NCI-H2196 treated with DMSO at 0.1 percent for 48 hours (cell line): Measurements from ENCODE around the gene PFDN1.

ENCODE experiments used
- DNase-seq: peaks from one replicate; lab custom pipeline; 2025; ENCODE audit not compliant: unreplicated experiment; lab: John Stamatoyannopoulos, UW

Gene PFDN1

GRCh38 chr5:140298183-140298601 lies 4.7 kb downstream of the PFDN1 start:
- no peak for DNase-seq

DNA sequence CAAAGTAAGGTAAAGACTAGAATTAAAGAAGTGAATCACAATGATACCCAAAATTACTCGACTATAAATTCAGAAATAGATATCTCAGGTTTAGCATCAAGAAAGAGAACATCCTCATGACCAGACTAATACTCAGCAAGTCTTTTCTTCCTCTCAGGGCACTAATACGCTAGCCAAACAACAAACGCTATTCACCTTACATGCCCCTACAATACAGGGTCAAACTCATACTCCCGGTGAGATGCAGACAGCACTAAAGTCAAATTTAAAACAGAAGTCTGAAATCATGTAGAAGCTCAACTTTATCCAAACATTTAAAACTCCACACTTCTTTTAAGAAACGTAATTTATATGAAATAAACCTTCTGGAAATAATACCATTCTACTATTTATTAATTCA lies 5.6 kb downstream of the PFDN1 start:
- no peak for DNase-seq

DNA sequence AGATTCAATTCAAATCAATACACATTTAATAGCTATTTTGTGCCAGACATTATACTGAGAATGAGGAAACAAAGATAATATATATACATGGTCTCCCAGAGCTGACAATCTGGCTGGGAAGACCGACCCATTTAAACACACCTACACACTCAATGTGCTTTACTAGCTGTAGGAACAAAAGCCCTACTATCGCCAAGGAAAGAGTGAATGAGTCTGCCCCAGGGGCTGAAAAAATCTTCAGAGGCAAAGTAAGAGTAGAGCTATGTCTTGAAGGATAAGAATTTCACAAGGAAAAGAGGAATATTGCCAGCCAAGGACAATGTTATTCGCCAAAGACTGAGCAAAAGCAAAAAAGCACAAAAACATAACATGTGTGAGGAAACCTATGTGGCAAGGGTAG lies 6.6 kb downstream of the PFDN1 start:
- no peak for DNase-seq

DNA sequence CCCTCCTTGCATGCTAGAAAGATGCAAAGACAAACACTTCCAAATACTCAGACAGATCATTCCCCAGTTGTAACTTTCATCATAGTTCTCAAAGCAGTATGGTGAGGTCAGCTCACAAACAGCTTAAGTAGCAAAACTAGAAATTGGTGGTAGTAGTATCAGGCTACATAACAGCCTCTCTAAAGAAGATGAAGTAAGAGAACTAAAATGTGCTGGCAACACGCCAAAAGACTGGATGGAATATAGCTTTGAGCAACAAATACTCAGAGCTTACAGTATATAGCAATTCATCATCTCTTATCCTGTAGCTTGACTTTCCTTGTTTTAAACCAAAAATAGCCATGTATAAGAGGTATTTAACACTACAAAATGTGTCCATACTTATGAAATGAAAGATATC lies 7.5 kb downstream of the PFDN1 start:
- peak; percentile 71 for DNase-seq

GRCh38 chr5:140294753-140295152 lies 8.1 kb downstream of the PFDN1 start:
- no peak for DNase-seq

DNA sequence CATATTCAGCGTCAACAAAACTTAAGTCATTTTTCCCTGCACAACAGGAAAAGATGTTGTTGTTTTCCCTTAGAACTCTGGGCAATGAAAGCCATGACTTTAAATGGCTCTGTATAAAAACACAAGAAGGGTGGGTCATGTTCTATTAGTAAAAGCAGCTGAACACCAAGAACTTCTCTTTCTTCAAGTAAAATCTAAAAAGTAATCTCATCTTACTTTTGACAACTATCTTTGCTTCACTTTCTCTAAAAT lies 9.1 kb downstream of the PFDN1 start:
- no peak for DNase-seq

- DNase-seq = no peak
Observed at GRCh38 chr5:140293091-140293848, 9.6 kb downstream of the PFDN1 start.

DNA sequence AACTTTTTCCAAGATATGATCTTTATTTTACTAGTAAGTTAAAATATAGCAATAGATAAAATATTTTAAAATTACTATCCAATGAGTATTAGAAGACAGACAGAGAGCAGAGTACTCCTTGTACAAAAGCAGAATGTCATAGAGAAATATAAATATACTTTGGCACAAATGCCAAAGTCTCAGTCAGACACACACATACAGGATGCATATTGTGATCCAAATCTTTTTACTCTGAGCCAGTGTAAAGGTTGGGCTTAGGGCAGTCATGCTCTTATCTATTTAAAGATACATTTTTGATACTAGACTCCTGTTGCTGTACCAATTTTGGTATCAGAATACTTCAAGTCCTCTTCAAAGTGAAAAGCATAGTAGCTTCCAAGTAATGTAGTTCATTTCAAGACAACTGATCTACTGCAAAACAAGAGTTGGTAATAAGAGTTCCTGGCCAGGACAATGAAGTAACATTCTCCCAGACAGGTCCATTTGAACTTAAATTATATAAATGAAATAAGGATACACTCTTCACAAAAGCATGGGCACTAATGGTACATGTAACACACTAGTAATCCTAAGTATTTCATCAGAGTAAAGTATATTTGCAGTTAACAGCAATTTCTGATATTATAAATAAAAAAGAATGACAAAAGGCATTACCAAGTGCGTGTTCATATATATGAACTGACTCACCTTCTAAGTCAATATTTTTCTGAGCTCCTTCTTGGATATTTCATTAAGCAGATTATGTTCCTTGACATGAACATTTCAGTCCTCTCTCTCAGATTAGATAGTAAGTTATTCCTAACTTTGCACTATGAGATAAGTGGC lies 10.5 kb downstream of the PFDN1 start:
- no peak for DNase-seq

DNA sequence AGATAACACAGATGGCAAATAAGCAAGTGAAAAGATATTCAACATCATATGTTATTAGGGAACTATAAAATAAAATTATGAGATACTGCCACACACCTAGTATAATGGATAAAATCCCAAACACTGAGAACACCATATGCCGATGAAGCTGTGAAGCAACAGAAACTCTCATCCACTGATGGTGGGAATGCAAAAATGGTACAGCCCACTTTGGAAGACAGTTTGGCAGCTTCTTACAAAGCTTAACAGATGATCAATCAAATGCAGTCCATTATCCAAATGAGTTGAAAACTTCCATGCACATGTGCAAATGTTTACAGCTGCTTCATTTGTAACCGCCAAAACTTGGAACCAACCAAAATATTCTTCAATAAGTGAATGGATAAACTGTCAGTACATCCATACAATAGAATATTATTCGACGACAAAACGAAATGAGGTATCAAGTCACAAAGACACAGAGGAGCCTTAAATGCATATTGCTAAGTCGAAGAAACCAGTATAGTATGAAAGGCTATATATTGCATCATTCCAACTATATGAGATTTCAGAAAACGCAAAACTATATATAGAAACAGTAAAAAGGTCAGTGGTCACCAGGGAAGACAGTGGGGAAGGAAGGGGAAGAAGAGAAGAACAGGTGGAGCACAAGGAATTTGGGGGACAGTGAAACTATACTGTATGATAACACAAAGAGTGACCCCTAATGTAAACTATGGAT lies 14.9 kb downstream of the PFDN1 start:
- no peak for DNase-seq

GRCh38 chr5:140286424-140286823 lies 16.5 kb downstream of the PFDN1 start:
- DNase-seq = no peak

DNA sequence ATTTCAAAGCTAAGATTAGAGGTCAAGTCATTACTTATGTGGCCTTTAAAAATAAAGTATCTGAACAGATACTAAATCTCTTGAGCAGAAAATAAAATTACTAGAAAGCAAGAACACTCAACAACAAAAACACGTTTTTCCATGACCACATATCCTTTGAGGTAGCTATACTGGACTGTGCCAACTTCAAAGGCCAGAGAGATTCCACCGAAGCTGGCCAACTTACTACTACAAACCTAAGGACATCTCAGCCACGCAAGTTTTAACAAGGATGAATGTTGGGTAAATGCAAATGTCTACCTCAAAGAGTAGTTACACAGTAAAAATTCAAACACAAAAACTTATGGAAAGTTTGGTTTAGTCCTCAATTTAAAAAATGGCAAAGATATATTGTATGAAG lies 18.9 kb downstream of the PFDN1 start:
- no peak for DNase-seq

- DNase-seq = no peak
Observed at GRCh38 chr5:140282266-140282665, 20.6 kb downstream of the PFDN1 start.

- no peak for DNase-seq
Observed at GRCh38 chr5:140275837-140276236, 27.1 kb downstream of the PFDN1 start.

DNA sequence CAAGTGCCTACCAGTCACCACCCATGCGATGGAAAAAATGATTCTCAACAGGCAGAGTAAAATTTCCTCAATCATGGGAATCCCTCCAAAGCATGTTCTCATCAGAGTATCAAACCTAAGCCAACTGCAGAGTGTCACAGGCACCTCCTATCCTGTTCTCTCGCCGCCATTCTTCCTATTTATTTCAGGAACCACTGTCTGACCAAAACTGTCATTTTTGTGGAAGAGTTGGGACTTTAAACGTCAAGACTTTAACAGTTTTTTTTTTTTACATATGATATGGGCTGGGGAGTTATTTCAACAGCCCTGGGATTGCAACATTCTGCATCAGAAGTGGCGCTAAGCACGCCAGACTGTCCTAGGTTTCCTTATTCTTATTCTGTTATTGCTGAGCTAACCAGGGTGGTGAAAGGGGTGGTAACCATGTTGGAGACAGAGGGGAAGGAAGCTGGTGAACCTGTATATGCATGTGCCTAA lies 29.5 kb downstream of the PFDN1 start:
- DNase-seq = no peak

GRCh38 chr5:140270008-140270407 lies 32.9 kb downstream of the PFDN1 start:
- DNase-seq = no peak

DNA sequence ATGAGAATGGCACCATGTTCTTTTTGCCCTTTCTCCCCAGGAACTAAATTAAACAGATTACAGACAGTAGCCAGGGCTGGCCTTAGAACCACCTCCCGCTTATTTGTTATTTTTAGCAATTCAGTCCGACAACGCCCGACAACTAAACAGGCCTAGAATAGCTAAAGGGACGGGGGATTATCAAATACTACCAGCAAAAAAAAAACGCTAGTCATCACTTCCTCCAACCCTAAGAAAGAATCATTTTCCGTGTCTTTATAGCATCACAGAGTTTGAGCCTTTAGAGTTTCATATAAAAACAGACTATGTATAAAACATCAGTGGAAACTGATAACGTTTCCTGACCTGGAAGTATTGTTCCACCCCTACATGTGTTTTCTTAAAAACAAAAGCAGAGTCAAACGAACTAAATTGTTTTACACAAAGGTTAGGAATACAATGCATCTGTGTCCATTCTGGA lies 35.3 kb downstream of the PFDN1 start:
- DNase-seq = no peak

- DNase-seq = no peak
Observed at GRCh38 chr5:140267201-140267540, 35.7 kb downstream of the PFDN1 start.

GRCh38 chr5:140266471-140267200 lies 36.3 kb downstream of the PFDN1 start:
- DNase-seq = no peak

GRCh38 chr5:140265845-140266244 lies 37.1 kb downstream of the PFDN1 start:
- DNase-seq = no peak

- DNase-seq = peak; percentile 64
Observed at GRCh38 chr5:140262839-140263238, 40.1 kb downstream of the PFDN1 start.

- DNase-seq = peak; percentile 62
Observed at GRCh38 chr5:140262221-140262620, 40.7 kb downstream of the PFDN1 start.
